GM21737 (cell line): ENCODE measurements around the gene ALK.

Experiments
- ATAC-seq: cut with Tn5 transposase; IDR thresholded peaks from one replicate; pipeline ENCODE4 v1.9.1; 2021; ENCODE audit warnings: mild to moderate bottlenecking, moderate library complexity; ENCODE audit not compliant: unreplicated experiment

ALK gene

DNA sequence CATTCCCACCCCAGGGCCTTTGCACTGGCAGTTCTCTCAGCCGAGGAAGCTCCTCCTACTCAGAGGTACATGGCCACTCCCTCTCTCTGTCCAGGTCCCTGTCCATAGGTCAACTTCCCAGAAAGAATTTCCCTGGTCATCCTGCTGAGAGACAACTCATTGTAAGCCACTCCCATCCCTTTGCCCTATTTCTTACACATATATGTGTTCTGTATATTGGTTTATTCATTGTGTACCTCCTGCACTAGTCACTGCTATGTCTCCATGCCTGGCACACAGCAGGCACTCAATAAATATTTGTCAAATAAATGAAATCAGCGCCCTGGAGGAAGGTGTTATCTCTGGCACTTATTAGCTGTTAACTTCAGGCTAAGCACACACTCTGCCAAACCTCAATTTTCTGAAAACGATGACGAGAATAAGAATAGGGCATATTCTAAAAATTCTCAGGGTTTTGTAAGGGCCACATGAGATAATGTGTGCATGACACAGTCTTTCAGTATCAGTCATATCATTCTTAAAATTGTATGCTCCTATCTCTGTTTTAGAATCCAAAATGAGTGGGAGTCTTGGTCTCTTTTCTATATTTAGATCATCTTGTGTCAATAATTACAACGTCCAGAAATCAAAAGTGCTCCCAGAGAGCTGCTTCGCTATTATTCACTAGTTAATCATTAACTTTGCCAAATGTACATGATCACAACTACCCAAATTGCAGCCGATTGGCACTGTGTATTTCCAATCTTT lies 198.0 kb downstream of the ALK start:
- ATAC-seq = peak; percentile 77

DNA sequence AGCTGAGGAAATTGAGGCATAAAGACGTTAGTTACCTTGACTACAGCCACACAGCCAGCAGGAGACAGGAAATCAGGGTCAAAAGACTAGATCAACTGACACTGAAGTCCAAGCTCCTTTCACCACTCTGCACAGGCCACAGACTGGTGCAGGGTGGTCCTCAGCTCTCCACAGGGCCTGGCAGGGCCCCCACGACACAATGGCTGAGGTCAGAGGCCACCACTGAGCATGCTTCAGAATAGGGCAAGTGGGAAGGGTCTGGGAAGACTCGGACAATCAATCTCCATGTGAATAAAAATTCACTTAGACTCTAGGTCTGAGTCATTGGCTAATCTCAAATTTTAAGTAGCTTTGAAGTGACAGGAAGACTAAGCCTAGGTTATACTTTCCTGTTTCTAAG lies 201.7 kb downstream of the ALK start:
- ATAC-seq = no peak

DNA sequence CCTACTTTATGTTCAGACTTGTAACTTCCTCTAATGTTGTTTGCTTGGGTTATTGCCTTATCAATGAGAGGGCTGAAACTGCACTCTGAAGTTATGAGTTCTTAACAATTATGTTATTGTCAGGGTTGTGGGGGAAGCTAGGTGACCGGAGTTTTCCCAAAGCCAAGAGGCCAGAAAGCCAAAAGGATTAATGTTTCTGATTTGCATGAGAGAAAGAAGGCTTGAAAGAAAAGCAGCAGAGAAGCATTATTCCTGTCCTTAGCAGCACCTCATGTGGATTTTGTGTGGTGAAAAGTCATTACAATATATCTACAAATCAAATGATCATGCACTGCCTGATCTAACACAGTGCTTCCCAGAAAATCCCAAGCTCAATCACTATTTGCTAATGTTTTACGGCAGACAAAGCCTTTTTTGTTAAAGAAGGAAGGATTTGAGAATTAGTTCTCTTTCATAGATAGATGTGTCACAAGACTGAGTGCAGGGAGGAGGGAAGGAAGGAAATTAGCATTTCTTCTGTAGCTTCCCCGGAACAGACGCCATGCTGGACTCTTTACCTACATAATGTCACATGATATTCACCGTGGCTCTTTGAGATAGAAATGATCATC lies 203.2 kb downstream of the ALK start:
- no peak for ATAC-seq

DNA sequence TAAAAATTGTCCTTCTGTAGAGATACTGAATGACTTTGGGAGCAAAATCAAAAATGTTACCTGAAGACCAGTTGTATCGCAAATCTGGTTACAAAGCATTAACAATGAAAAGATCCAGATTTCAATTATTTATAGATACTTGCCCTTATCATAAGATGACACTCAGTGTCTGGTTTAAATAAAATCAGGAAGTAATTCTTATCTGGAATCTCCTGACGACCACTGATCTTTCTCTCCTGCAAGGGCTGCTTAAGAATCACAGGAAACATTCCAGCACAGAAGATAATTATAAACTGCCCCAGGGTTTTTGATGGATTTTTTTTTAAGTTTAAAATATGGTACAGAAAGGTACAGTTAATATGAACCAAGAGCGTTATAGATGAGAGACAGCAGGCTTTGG lies 205.7 kb downstream of the ALK start:
- no peak for ATAC-seq

DNA sequence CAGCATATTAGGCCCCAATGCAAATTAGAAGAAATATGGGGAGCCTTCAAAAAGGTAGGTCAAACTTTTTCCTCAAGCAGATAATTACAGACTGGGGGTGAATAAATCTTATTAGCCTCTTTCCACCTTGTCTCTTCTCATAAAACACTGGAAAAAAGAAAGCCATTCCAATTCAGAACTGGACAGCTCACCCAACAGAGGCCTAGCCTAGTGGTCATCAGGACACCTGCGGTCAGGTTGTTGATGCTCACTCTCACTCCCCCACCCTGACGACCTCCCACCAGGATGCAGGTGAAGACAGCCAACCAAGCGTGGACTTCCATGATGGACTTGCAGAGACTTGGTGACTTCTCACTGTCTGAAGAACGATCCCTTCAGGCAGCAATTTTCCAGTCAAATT lies 207.1 kb downstream of the ALK start:
- no peak for ATAC-seq

DNA sequence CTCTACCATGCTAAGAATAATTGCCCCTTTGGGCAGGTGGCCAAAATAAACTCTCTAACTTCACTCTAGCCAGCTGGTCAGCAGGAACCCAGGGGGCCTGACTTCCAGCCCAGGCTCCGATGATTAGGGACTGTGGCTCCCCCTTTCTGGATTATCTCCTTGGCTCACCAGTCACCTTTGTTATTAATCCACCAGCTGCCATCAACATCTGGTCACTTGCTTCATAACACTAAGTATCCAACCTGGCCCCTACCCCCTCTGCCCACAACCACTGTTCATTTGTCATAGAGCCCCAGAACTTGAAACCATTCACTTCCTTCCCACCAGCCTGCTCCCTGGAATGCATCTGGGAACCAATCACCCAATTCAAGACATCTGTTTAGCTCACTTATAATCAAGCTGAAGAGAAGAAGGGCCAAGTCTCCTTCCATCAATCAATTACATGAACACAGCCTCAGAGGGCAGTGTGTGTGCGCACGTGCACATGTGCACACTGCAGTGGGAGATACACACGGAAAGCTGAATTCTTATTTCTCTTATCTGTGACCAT lies 215.1 kb downstream of the ALK start:
- ATAC-seq = no peak

DNA sequence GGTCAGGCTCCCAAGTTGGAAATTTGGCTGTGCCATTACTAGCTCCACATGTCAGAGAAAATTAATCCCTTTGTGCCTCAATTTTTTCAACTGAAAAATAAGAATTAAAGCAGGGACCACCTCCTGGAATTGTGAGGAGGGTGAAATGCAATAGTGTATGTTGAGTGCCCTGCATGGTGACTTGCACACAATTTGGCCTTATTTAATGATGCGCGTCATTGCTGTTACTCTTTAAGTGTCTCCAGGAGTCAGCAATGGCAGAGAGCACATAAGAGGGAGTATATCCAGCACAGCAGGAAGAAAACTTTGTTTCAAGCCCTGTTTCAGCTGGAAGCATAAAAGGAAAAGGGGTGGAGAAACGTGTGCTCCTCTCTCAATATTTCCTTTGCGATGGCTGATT lies 215.8 kb downstream of the ALK start:
- ATAC-seq = no peak

DNA sequence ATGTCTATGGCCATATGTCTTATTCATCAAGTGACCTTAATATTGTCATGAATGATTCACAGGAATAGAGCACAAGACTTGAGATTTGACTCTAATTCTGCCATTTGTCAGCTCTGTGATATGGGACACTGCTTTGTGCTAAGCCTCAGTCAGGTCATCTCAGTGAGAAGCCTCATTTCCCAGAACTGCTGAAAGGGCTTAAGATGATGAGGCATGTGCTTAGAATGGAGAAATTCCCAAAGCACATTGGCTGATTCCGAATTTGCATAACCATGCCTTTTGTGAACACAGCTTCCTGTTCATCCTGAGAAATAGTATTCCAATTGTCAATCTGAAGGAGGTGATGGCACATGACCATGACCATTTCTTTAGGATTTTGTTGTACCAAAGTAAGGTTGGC lies 218.1 kb downstream of the ALK start:
- no peak for ATAC-seq

DNA sequence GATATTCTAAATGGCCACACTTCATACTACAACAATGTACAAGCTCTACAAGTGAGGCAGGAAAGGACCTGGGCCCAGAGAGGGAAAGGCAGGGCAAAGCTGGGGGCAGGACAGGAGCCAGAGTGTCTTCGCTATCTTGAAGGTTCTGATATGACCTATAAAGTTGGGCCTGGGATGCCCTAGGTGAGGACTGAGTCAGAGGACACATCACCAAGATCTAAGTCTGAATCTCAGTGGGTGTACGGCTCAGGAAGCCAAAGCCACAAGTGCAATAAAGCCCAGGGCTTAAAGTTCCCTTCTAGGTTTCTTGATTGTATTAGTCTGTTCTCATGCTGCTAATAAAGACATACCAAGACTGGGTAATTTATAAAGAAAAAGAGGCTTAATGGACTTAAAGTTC lies 219.1 kb downstream of the ALK start:
- no peak for ATAC-seq

DNA sequence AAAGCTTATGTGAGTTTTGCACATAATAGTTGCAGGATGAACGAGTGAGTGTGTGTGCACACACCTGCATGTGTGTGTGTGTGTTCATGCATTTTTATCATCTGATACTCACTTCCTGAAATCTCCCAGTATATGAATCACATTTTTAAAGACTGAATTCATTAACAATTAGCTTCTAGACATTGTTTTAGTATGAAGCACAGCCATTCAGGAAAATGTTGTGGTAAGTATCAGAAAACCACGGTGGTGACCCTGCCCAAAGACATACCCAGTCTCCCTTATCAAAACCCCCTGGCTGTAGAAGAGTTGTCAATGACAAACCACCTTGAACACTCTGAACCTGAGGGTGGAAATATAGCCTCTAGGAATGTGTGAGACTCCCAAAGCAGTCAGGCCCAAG lies 220.8 kb downstream of the ALK start:
- ATAC-seq = no peak

DNA sequence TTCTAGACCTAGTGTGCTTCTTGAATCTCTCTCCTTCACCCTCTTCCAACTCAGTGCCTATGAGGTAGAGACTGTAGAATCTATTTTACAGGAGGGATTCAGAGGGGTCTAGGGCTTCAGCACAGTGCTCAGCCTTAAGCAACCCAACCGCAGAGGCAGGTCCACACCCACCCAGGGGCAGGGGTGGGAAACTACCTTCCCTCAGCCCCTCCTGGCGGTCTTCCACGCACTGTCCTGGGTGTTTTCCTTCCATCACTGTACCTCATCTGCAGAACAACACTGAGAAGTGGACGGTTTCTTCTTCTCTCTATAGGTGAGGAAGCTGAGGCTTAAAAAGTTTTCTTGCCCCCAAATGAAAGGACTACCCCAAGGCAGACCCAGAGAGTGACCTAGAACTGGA lies 222.3 kb downstream of the ALK start:
- ATAC-seq = no peak

DNA sequence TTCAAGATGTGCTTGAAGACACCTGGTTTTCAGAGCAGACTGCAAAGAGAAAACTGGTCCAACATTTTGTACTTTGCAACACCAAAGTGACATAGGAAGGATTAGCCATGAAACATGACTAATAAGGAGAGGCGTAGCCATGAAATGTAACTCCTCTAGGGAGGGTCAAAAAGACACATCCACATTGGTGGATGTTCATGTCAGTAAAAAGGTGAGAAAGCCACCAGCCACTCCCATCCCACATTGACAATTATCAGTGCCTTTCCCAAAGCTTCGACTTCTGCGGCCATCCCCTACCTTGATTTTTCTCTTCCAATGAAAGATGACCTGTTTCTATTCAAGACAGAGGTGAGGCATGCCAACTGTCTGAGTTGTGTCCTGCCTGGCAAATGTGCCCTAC lies 223.2 kb downstream of the ALK start:
- no peak for ATAC-seq

DNA sequence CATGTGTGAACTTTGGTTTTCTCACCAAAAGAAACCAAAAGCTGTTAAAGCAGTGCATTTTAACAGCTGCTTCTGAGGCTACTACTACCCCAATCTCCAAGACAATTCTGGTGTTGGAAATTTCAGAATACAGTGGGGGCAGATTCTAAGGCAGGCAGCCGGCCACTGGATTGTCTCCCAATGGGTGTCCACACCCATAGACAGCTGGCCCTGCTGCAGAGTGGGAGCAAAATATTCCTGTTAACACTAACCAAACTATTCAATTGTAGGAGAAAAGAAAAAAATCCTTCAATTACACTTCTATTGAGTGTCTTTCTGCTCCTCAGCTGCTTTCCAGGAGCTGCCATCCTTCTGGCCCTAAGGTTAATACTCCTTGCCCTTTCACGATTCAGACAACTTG lies 223.7 kb downstream of the ALK start:
- no peak for ATAC-seq

DNA sequence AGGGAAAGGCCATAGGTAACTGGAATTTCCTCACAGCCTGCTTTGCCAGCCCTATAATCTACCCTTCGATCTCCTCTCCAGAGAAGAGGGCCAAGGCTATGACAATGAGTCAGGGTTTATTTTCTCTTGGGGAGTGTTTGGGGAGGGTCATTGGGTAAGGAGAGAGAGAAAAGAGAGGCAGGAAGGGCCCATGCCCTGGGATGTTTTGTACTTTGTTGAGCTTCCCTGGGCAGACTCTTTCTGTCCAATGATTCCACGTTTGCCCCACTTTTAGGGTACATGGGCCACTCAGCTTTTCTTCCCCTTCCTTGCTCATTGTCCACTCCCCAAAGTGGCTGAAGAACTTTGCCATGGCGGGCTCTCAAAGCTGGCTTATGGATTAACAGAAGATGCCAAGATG lies 224.2 kb downstream of the ALK start:
- ATAC-seq = no peak

DNA sequence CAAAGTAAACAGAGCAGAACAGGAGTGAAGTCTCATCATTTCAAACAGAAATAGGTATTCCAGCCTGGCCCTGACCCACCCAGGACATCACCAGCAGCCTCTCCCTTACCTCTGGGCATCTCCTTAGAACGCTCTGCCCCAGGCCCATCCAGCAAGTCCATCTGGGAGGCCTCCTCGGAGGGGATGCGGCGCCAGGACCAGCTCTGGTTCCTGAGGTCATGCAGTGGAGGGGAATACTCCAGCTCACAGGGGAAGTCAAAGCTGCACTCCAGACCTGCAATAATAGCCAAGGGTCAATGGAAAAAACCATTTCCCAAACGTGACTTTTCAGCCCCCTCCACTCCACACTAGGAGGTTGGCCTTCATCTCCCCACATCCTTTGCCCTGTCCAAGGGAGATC lies 226.6 kb downstream of the ALK start:
- ATAC-seq = no peak

DNA sequence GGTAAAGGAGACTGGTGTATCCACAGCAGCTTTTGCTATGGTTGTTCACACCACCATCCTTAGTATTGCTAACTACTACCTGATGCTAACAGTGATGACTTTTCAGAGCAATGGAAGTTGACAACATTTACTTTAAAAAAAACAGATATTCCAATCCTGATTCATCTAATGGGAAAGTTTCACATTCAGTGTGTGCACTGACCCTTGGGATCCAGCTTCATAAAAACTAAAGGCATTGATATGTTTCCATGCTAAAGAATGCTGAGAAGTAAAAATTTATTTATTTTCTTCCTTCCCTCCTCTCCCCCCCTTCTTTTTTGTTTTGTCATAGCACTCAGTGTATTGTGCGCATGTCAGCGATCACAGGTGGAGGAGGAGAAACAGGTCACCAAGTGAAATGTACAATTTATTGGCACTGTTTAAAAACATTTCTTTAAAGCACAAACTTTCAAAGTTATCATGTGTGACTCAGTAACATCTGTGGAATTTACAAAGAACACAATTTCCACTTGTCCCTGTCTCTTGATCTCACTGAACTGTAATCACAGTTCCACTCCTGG lies 229.9 kb downstream of the ALK start:
- ATAC-seq = no peak

DNA sequence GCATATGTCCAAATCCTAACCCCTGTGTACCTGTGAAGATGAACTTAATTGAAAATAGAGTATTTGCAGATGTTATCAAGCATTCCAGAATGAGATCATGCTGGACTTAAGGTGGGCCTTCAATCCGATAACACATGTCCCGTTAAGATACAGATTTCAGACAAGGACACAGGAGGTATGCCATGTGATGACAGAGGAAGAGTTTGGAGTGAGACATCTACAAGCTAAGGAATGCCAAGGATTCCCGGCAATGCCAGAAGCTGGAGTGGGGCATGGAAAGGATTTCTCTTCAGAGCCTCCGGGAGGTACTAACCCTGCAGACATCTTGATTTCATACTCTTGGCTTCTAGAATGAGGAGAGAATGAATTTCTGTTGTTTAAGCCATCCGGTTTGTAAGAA lies 231.7 kb downstream of the ALK start:
- ATAC-seq = no peak

DNA sequence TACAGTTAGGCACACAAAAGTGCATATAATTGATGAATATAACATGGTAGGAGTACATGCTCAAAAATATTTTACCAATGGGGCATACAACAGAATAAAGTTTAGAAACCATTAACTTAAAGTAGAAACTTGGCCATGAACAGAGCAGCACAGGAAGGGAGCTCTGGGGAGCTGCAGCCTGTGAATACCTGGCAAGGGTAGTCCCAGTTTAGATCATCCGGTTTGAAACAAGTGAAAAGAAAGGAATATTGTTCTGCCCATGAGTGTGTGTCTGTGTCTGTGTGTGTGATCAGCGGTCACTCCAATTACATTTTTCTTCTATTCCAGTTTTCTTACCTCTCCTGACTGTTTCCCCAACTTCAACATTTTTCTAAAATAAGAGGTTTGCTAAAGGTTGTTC lies 233.0 kb downstream of the ALK start:
- ATAC-seq = no peak

DNA sequence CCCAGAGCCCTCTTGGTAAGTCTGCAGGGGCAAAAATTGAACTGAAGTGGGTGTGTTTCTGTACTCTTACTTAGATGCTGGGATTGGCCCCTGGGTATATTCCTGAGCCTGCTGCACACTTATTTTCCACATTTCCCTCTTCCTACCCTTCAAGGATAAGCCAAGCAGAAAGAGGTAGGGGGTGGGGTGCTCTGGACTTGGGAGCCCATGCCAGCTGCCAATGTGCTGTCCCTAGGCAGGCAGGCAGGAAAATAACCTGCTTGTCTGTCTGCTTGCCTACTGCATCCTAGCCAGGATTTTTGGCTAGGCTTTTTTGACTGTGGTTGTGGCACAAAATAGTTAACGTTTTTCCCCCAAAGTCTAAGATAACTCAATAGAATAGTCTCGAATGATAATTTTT lies 234.3 kb downstream of the ALK start:
- ATAC-seq = no peak

DNA sequence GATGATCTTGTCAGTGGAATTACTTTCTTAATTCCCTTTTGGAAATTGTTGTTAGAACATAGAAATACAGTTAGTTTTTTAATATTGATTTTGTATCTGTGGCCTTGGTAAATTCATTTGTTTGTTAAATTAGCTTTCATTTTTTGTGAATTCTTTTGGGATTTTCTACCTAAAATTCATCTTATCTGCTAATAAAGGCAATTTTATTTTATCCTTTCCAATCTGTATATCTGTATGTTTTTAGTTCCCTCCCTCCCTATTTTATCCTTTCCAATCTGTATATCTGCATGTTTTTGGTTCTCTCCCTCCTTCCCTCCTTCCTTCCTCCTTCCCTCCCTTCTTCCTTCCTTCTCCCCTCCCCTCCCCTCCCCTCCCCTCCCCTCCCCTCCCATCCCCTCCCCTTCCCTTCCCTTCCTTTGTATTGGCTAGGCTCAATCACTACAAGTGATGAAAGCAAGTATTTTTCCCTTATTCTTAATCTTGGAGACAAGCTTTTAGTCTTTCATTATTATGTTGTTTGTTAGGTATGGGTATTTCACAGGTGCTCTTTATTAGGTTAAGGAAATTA lies 244.4 kb downstream of the ALK start:
- ATAC-seq = no peak

DNA sequence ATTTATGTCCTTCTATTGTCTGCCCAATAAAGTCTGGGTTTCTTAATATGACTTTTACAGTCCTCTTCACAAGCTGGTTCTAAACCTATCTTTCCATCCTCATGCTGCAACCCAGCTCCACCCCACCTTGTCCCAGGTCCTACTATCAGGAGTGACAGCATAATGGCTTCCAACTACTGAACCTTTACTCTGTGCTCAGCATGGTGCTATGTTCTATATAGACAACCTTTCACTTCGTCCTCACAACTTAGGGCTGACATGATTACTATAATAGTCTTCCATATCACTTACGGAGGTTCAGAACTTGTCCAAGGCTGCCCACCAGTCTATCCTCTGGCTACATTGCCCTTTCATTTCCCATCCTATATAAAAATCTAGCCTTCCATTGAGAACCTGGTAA lies 256.8 kb downstream of the ALK start:
- no peak for ATAC-seq

DNA sequence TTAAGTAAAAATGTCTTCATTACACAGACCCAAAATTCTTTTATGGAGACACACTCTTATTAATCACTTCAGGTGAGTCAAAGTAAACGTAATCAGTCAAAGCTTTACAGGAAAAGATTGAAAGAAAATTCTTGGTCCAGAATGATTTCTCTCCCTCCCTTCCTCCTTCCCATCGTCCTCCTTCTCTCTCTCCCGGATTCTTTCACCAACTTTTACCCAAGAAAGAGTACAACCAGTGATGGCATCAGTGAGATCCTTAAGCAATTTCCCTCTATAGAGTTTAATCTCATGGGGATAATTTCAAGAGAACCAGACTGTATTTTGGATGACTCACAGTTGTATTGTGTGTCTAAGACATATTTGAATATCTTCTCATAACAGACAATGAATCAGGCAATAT lies 258.1 kb downstream of the ALK start:
- no peak for ATAC-seq
